ENCODE results near the gene ARMC5.
"Not testable (repeated sequence)": the region's sequence is repeated elsewhere in the genome, so short reads cannot be mapped to it uniquely, and the experiment has no call there.

ARMC5 gene

DNA sequence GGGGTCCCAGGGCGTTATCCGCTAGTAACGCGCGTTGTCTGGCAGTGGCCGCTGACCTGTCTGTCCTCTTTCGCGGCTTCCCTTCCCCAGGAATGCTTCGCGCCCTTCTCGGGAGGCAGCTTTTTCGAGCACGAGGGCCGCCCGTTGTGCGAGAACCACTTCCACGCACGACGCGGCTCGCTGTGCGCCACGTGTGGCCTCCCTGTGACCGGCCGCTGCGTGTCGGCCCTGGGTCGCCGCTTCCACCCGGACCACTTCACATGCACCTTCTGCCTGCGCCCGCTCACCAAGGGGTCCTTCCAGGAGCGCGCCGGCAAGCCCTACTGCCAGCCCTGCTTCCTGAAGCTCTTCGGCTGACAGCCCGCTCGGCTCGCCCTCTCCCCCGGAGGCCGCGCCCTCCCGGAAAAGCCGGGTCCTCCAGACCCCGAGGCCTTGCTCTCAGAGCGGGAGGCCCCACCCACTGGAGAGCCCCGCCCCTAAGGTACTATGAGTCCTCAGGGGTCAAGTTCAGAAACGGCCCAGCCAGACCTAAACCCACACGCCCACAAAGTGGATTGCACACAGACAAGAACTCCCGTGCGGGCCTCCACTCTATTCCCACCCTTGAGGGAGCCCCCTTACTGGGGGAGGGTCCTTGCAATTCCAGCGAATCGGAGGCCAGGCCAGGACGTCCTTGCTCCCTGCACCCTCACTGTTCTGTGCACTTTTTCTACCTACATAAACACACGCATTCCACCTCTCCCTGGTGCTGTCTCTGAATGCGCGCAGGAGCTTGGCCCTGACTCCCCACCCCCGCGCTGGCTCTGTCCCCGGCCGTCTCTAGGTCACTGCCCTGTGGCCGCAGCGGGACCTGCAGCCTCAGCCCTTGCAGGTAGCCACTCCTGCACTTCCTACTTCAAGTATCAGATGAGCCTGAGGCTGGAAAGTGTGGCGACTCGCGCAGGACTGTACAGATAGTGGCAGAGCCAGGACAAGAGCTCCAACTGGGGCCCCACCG lies 18.2 kb downstream of the ARMC5 start:
- no peak for DNase-seq (ENCODE audit: low read depth)

DNA sequence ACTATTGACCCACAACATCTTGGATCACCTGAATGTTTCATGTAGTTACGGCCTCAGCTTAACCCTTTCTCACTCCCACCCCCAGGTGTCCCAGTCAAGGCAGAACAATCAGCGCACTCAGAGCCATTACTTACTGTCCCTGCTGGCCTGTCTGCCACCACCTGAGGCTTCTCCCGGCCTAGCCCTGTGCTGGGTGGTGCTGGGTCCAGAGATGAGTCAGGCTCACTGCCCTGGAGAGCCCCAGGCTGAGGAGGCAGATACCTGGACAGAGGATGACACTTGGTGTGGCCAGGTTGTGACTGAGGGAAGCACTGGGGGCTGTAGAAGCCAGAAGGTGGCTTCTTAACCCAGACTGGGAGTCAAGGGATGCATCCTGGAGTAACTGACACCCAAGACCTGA lies 19.7 kb downstream of the ARMC5 start:
- no peak for DNase-seq (ENCODE audit: low read depth)

DNA sequence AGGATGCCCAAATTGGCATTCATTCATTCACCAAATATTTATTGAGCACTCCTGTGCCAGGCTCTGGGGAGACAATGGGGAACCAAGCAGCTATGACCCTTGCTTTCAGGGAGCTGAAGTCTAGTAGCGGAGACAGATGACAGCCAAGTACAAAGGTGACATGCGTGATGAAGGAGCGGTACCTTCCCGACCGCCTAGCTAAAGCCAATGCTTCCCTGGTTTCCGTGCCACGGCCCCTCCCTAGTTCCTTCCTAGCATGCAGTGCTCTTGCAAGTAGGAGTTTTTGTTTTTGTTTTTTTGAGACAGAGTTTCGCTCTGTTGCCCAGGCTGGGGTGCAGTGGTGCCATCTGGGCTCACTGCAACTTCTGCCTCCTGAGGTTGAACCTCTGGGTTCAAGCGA lies 20.4 kb downstream of the ARMC5 start:
- no peak for DNase-seq (ENCODE audit: low read depth)

DNA sequence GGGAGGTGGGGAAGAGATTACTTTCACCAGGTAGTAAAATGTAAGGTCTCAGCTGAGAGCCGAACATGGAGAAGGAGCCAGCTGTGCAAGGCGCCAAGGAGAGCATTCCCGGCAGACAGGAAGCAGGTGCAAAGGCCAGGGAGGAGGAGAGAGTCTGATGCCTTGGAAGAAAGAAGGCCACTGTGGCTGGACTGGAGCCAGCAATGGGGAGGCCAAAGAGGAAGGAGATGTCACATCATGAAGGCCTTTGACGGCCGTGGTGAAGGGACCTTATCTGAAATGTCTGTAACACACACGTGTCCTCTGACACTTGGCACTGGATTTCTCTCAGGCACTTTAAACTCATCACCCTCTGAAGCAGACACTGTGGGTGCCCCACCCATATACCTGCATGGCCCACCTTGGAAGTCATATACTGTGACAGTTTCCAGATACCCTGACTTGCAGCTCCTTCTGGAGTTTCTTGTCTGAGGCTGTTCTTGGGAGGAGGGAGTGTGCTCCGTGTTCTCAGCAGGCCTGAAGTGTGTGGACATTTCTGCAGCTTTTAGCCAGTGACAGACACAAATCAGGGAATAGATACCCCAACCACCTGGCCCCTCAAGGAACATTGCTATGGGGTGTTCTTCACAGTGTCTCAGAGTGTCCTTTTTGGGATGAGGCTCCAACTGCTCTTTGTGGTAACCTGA lies 21.7 kb downstream of the ARMC5 start:
- no peak for DNase-seq (ENCODE audit: low read depth)

DNA sequence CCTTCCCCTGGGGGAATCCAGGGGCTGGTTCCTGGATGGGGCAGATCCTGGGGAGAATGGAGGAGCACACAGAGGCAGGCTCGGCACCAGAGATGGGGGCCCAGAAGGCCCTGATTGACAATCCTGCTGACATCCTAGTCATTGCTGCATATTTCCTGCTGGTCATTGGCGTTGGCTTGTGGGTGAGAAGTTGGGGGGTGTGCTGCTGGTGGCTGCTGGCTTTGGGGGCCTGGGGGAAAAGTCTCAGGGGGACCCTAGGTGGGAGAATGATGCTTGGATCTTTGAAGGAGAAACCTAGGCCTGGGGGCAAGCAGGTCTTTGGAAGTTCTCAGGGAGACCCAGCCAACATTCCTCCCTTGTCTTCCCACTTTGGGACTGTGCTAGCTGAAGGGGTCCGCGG lies 23.8 kb downstream of the ARMC5 start, which contains the start of gene SLC5A2:
TSS of gene SLC5A2 (plus strand) at position 43 of the 400 bp plus-strand sequence. CDS start at position 57, 14 bp downstream.
- no peak for DNase-seq (ENCODE audit: low read depth)

DNA sequence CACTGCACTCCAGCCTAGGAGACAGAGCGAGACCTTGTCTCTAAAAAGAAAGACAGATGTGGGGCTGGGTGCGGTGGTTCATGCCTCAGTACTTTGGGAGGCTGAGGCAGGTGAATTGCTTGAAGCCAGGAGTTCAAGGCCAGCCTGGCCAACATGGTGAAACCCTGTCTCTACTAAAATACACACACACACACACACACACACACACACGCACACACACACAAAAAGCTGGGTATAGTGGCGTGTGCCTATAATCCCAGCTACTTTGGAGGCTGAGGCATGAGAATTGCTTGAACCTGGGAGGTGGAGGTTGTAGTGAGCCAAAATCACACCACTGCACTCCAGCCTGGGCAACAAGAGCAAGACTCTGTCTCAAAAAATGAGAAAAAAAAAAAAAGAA lies 24.7 kb downstream of the ARMC5 start:
- not testable (repeated sequence) for DNase-seq (ENCODE audit: low read depth)

DNA sequence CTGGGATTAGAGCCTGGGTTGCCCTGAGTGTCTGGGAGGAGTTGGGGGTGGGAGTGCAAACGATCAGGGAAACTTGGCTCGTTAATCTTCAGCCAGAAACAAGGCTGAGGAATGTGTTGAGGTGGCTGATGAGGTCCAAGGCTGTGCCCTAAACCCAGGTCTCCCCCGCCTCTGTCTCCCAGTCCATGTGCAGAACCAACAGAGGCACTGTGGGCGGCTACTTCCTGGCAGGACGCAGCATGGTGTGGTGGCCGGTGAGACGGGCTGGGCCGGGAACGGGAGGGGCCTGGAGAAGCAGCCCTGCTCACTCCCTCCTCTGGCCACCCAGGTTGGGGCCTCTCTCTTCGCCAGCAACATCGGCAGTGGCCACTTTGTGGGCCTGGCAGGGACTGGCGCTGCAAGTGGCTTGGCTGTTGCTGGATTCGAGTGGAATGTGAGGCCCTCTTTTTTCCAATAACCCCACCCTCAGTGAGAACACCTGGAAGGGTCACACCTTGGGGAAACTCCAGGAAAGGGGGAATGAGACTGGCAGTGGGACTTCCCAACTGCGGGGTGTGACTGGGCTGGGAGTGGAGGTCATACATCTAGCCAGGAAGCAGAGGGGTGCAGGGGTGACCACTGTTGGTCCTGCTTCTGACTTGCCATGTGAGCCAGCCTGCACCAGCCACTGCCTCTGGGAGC lies 25.3 kb downstream of the ARMC5 start:
- no peak for DNase-seq (ENCODE audit: low read depth)

DNA sequence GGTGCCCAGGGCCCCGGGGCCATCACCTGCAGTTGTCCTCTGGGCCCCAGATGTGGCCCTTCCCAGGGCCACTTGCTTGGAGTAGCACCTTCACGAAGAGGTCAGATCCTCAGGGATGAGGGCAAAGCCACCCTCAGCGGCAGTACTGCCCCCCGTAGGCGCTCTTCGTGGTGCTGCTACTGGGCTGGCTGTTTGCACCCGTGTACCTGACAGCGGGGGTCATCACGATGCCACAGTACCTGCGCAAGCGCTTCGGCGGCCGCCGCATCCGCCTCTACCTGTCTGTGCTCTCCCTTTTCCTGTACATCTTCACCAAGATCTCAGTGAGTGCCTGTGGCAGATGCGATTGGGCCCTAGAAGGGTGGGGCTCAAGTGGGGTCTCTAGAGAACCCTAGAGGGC lies 26.3 kb downstream of the ARMC5 start:
- DNase-seq (ENCODE audit: low read depth), result no peak

DNA sequence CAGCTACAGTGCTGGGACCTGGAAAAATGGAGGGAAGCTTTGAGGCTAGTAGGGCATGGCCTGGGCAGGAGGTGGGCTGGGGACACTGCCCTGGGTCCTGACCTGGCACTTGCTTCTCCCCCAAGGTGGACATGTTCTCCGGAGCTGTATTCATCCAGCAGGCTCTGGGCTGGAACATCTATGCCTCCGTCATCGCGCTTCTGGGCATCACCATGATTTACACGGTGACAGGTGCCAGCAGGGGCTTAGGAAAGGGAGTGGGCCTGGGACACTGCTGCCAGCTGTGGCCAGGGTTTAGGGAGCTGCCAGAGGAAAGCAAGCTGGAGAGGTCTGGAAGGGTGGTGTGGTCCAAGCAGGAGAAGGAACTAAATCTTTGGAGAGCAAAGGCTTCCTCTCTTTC lies 26.7 kb downstream of the ARMC5 start:
- DNase-seq (ENCODE audit: low read depth), result no peak

DNA sequence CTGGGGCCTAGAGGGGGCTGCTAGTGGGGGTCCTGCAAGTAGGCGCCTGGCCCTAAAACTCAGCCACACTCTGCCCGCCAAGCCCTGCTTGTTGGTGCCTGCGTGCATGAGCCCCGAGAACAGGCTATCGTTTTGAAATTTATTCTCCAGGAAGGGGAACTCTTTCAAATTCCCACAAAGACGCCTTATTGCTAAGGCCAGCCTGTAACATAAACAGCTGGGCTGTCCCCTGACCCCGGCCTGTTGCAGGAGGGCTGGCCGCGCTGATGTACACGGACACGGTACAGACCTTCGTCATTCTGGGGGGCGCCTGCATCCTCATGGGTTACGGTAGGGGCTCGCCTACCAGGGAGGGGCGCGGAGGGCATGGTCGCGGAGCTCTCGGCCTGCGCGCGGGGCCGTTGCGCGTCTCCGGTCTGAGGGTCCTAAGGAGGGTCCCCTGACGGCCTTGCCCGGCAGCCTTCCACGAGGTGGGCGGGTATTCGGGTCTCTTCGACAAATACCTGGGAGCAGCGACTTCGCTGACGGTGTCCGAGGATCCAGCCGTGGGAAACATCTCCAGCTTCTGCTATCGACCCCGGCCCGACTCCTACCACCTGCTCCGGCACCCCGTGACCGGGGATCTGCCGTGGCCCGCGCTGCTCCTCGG lies 27.9 kb downstream of the ARMC5 start:
- DNase-seq (ENCODE audit: low read depth), result no peak

DNA sequence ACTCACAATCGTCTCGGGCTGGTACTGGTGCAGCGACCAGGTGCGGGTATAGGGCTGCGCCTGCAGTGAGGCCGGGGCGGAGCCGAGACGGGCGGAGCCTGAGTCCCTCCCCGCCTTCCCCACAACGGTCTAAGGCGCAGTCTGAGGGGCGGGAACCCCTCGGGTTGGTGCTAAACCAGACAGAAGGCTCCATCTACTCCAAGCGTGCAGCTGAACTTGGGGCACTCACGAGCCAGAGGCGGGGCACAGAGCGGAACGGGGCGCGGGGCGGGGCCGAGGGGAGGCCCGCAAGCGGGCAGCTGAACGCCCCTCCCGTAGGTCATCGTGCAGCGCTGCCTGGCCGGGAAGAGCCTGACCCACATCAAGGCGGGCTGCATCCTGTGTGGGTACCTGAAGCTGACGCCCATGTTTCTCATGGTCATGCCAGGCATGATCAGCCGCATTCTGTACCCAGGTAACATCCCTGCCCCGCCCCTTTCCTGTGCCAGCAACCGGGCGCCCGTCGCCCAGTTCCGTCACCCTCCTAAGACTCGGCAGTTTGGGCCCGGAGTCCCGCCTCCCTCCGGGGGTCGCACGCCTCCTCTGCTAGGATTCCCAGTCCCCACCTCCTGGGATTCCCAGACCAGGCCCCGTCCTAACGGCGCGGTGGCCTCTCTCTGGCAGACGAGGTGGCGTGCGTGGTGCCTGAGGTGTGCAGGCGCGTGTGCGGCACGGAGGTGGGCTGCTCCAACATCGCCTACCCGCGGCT lies 28.6 kb downstream of the ARMC5 start:
- DNase-seq (ENCODE audit: low read depth), result peak; percentile 56

DNA sequence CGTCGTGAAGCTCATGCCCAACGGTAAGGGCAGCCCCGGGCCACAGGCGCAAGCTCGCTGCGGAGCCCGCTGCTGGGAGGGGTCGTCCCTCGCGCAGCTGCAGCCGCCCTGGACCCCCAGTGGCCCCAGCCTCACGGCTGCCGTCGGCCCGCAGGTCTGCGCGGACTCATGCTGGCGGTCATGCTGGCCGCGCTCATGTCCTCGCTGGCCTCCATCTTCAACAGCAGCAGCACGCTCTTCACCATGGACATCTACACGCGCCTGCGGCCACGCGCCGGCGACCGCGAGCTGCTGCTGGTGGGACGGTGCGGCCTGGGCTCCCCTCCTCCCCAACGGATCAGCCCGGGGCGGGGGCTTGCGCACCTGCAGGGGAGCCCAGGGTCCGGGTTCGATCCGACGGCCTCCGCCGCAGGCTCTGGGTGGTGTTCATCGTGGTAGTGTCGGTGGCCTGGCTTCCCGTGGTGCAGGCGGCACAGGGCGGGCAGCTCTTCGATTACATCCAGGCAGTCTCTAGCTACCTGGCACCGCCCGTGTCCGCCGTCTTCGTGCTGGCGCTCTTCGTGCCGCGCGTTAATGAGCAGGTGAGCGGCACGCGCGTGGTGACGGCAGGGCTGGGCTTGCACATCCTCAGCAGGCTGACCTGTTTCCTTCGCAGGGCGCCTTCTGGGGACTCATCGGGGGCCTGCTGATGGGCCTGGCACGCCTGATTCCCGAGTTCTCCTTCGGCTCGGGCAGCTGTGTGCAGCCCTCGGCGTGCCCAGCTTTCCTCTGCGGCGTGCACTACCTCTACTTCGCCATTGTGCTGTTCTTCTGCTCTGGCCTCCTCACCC lies 29.4 kb downstream of the ARMC5 start:
- no peak for DNase-seq (ENCODE audit: low read depth)

DNA sequence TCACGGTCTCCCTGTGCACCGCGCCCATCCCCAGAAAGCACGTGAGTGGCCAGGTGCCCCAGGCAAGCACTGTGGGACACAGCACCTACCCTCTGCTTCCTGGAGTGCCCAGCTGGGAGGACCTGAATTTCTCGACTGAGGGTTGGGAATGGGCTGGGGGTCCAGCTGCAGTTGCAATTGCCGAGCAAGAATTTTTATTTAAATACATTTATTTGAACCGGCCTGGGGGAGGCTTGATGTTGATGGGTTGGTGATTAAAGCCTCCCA lies 29.9 kb downstream of the ARMC5 start:
- DNase-seq (ENCODE audit: low read depth), result no peak

DNA sequence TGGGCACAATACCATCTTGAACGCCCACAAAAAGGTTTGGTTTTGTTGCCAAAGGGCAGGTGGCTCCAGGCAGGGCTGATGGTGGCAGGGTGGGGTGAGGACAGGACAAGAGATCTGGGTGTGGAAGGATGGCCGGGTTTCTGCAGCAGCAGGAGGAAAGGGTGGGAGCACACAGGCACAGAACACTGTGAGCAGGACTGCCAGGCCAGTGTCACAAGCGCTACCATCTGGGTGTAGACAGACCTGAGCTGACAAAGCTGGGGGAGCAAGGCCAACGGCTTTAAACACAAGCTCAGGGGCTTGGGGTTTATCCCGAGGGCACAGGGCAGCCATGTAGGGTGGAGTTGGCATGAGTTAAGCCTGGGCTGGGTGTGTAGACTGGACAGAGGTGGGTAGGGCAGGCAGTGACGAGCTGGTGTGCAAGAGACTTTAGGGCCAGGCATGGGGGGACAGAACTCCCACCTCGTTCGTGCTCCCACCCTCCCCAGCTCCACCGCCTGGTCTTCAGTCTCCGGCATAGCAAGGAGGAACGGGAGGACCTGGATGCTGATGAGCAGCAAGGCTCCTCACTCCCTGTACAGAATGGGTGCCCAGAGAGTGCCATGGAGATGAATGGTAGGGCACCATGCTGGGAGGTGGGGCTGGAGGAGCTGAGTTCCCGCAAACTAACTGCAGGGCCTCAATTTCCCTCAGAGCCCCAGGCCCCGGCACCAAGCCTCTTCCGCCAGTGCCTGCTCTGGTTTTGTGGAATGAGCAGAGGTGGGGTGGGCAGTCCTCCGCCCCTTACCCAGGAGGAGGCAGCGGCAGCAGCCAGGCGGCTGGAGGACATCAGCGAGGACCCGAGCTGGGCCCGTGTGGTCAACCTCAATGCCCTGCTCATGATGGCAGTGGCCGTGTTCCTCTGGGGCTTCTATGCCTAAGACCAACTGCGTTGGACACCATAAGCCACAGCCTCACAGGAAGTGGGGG lies 30.6 kb downstream of the ARMC5 start:
- no peak for DNase-seq (ENCODE audit: low read depth)

DNA sequence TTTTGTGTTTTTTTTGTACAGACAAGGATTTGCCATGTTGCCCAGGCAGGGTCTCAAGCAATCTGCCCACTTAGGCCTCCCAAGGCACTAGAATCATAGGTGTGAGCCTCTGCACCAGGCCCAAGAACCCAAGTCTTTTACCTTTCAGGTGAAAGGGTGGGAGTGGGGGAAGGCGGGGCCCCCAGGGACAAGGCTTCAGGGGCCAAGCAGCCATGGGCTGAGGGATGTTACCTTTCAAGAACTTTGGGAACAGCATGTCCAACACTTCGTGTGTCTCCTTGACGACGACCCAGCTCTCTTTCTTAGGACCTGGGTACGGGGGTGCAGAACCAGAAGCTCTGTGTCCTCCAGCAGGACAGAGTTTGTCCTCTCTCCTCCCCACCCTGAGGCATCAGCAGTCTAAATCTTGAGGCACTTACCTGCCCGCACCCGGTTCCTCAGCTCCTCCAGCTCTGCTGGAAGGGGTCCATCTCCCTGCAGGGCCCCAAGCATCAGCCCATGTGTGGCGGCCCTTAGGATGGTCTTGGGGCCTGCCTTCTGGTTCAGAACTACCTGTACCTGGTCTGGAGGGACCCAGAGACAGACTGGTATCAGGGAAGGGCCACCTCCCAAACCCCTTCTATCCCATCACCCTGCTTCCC lies 32.6 kb downstream of the ARMC5 start:
- DNase-seq (ENCODE audit: low read depth), result no peak

DNA sequence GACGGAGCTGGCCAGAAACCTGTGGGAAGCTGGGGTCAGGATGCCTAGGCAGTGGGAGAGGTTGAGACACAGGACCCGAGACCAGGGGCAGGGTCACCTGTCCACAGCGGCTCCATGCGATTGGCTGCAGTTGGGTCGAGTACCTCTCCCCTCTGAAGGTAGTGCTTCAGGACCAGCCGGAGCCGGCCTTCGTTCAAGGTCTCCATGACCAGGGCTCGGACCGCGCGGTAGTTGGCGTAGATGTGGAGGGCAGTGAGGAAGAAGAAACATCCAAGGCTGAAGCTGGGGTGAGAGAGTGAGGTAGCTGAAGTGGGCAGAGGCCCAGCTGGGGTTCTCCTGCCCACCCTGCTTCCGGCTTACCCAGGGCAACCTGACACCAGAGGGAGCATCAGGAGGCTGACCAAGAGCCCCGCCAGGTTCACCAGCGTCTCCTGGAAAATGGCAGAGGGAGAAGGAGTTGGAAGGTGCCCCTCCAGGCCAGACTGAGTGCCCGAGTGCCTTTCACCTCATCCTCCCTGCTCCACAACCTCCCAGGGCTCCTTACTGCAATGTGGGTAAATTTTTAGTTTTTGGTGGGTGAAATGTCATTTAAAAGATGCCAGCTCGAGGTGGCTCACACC lies 34.3 kb downstream of the ARMC5 start:
- no peak for DNase-seq (ENCODE audit: low read depth)

DNA sequence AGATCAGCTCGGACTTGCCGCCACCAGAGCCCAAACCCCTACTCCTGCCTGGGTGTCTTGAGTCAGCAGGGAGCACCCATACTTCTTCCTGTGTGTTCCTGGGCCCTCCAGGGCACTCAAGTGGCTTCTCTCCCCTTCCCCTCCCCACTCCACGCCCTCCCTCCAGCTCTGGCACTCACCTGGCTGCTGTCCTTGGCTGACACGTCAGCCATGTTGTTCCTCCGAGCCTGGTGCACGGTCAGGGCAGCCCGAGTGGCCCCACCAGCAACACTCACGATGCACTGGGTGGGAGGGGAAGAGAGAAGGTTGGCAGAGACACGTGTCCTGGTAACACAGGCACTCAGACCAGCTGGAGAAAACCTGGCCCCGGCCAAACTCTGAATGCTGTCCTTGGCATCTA lies 37.4 kb downstream of the ARMC5 start:
- no peak for DNase-seq (ENCODE audit: low read depth)

DNA sequence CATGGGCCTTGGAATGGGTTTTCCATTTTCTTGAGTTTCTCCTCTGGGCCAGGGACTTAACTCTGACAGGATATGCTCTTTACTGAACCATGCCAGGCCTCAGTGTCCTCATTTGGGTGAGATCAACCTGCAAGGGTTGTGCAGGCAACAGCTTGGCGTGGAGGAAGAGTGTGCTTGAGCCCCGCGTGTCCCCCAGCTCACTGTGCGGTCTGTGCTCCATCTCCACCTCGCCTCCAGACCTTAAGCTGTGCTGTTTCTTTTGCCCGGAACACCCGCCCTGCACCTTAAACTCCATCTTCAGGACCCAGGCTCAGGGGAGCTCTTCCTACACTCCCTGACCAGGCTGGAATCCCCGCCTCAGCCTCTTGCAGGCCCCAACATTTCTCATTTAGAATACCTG lies 39.2 kb downstream of the ARMC5 start:
- DNase-seq (ENCODE audit: low read depth), result no peak

DNA sequence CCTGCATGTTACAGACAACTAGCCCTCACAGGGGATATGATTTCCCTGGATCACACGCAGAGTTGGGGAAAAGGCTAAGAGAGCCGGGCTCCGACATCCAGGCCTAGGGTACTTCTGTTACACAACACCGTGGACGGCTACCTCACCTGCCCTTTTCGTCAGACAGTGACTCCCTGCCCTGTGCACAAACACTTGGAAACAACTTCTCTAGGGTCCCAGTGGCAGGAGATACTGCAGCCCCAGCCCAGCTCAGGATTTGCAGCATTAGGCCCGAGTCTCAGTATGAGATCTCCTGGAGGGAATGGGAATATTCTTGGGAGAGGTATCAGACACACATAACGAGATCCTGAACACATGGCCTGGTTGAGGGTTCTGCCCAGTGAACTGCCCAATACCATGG lies 40.6 kb downstream of the ARMC5 start:
- no peak for DNase-seq (ENCODE audit: low read depth)
